HepG2 (cell line): ENCODE measurements around the gene ACTR6. TPM values are rescaled to one million over a fixed set of nuclear protein-coding genes. Genes with fewer than 3 reads are reported as not detected.
A peak's percentile ranks its signal among the peaks of the same experiment; 100 is the strongest.

Experiments
- CBX5 ChIP-seq: sonication (generic); formaldehyde crosslinking; IDR thresholded peaks from 2 replicates; pipeline ENCODE4 v1.4.0; 2020; ENCODE audit warnings: missing genetic modification reagents, borderline replicate concordance
- FLYWCH1 ChIP-seq: sonication (generic); formaldehyde crosslinking; IDR thresholded peaks from 2 replicates; pipeline ENCODE4 v1.8.1; 2023; ENCODE audit warnings: mild to moderate bottlenecking, missing genetic modification reagents
- FOSL2 ChIP-seq: sonication (generic); formaldehyde crosslinking; IDR thresholded peaks from 2 replicates; pipeline ENCODE4 v1.4.0; 2020; ENCODE audit warnings: missing genetic modification reagents
- GFI1 ChIP-seq: sonication (generic); formaldehyde crosslinking; IDR thresholded peaks from 2 replicates; pipeline ENCODE4 v1.5.0; 2020; ENCODE audit warnings: missing genetic modification reagents, mild to moderate bottlenecking, borderline replicate concordance
- HBP1 ChIP-seq: IDR thresholded peaks from 2 replicates; pipeline ENCODE4 v1.6.1; 2016; ENCODE audit warnings: low read depth, control low read depth
- HNRNPL ChIP-seq: fragments of 200-400 bp; formaldehyde crosslinking; IDR thresholded peaks from 2 replicates; pipeline ENCODE4 v1.6.1; 2017; ENCODE audit warnings: mild to moderate bottlenecking, low read depth, low read length
- MYC ChIP-seq: sonication (generic); formaldehyde crosslinking; IDR thresholded peaks from 2 replicates; pipeline ENCODE4 v1.9.0; 2021; ENCODE audit warnings: missing genetic modification reagents, borderline replicate concordance
- SIN3A ChIP-seq: IDR thresholded peaks from 2 replicates; pipeline ENCODE4 v1.6.1; 2011; ENCODE audit warnings: low read depth, mild to moderate bottlenecking, control low read depth, low read length, borderline replicate concordance
- TCF7L2 ChIP-seq: IDR thresholded peaks from 2 replicates; pipeline ENCODE4 v1.6.1; 2011; ENCODE audit warnings: mild to moderate bottlenecking, low read depth, low read length, moderate library complexity
- YY1 ChIP-seq: IDR thresholded peaks from 2 replicates; pipeline ENCODE4 v1.6.1; 2011; ENCODE audit warnings: low read length, low read depth, moderate library complexity, mild to moderate bottlenecking; ENCODE audit not compliant: insufficient read depth, insufficient replicate concordance
- ZBTB49 ChIP-seq: sonication (generic); formaldehyde crosslinking; IDR thresholded peaks from 2 replicates; pipeline ENCODE4 v1.4.0; 2020; ENCODE audit warnings: missing genetic modification reagents, borderline replicate concordance
- ZNF124 ChIP-seq: sonication (generic); formaldehyde crosslinking; IDR thresholded peaks from 2 replicates; pipeline ENCODE4 v1.4.0; 2020; ENCODE audit warnings: missing genetic modification reagents
- ZNF496 ChIP-seq: sonication (generic); formaldehyde crosslinking; IDR thresholded peaks from 2 replicates; pipeline ENCODE4 v1.8.1; 2023; ENCODE audit warnings: mild to moderate bottlenecking, moderate library complexity, missing genetic modification reagents; ENCODE audit not compliant: insufficient replicate concordance
- ZSCAN31 ChIP-seq: sonication (generic); formaldehyde crosslinking; IDR thresholded peaks from 2 replicates; pipeline ENCODE4 v1.5.0; 2020; ENCODE audit warnings: low read depth, mild to moderate bottlenecking, missing genetic modification reagents
- polyA plus RNA-seq, 8 experiments: library from polyadenylated mRNA; depleted of rRNA in 3 of 8; stranded (reverse) in 7 of 8; unstranded in 1 of 8; fragments of >200 nt; fragmentation: Illumina TruSeq in 4 of 8; extraction: Trizol in 4 of 8; gene quantifications; 2 replicates each; pipeline versions ENCODE4 v1.2.1 to v1.2.3, GENCODE V29; 2011 to 2016; ENCODE audit warnings: low read depth in 4 of 8, missing spikeins in 1 of 8, mixed read lengths in 1 of 8; ENCODE audit not compliant: insufficient read depth in 1 of 8
- total RNA-seq, 5 experiments: library from RNA; depleted of rRNA; stranded (reverse); fragments of >200 nt; fragmentation: Illumina TruSeq; extraction: Trizol; gene quantifications; 2 replicates each; pipeline ENCODE4 v1.2.3, GENCODE V29; 2016; ENCODE audit warnings: low read depth in 1 of 5
- TF ChIP-seq, protein P1 (sequence below): sonication (generic); formaldehyde crosslinking; IDR thresholded peaks from 2 replicates; pipeline ENCODE4 v1.9.0; 2022; ENCODE audit warnings: missing genetic modification reagents, mild to moderate bottlenecking, borderline replicate concordance
- TF ChIP-seq, protein P2 (sequence below), 2 experiments: sonication (generic) in 1 of 2; formaldehyde crosslinking in 1 of 2; IDR thresholded peaks; 2 replicates each; pipeline versions ENCODE4 v1.4.0 to v1.6.1; 2018 to 2020; ENCODE audit warnings: missing genetic modification reagents in 2 of 2, borderline replicate concordance in 1 of 2, low read depth in 1 of 2, mild to moderate bottlenecking in 1 of 2, missing biosample characterization in 1 of 2
- TF ChIP-seq, protein P3 (sequence below): sonication (generic); formaldehyde crosslinking; IDR thresholded peaks from 2 replicates; pipeline ENCODE4 v1.4.0; 2020; ENCODE audit warnings: mild to moderate bottlenecking, missing genetic modification reagents
- TF ChIP-seq, protein P4 (sequence below): sonication (generic); formaldehyde crosslinking; IDR thresholded peaks from 2 replicates; pipeline ENCODE4 v1.4.0; 2020; ENCODE audit warnings: missing genetic modification reagents, borderline replicate concordance

ACTR6 gene
- total and polyA plus RNA-seq, 2 of the 13 experiments (the other 11 are each of a cell fraction or from before 2014, with no cell fraction given), result 12.9 to 22.4 TPM

GRCh38 chr12:100199347-100200149 is 1.1 kb upstream of the ACTR6 start (continued):
- 0 out of 2 replicates have a peak, but pooled peaks have one; percentile 51 for TF ChIP-seq HBP1
- TF ChIP-seq HNRNPL, result no peak
- TF ChIP-seq YY1, result peak; percentile 69
- TF ChIP-seq GFI1 (CRISPR knock-in tag), result no peak; the same call in 1 of the 2 replicates
- TF ChIP-seq TCF7L2, result no peak
- 0 out of 2 replicates have a peak, but pooled peaks have one; percentile 53 for TF ChIP-seq FLYWCH1 (CRISPR knock-in tag)
- TF ChIP-seq ZBTB49 (CRISPR knock-in tag), result no peak
- peak; percentile 64; the same call in 1 of the 2 replicates for TF ChIP-seq MYC (CRISPR knock-in tag)
- TF ChIP-seq ZNF124 (CRISPR knock-in tag), result no peak
- TF ChIP-seq, protein P1, sequence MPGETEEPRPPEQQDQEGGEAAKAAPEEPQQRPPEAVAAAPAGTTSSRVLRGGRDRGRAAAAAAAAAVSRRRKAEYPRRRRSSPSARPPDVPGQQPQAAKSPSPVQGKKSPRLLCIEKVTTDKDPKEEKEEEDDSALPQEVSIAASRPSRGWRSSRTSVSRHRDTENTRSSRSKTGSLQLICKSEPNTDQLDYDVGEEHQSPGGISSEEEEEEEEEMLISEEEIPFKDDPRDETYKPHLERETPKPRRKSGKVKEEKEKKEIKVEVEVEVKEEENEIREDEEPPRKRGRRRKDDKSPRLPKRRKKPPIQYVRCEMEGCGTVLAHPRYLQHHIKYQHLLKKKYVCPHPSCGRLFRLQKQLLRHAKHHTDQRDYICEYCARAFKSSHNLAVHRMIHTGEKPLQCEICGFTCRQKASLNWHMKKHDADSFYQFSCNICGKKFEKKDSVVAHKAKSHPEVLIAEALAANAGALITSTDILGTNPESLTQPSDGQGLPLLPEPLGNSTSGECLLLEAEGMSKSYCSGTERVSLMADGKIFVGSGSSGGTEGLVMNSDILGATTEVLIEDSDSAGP, result peak; percentile 70; the same call in 1 of the 2 replicates
- TF ChIP-seq, protein P2, sequence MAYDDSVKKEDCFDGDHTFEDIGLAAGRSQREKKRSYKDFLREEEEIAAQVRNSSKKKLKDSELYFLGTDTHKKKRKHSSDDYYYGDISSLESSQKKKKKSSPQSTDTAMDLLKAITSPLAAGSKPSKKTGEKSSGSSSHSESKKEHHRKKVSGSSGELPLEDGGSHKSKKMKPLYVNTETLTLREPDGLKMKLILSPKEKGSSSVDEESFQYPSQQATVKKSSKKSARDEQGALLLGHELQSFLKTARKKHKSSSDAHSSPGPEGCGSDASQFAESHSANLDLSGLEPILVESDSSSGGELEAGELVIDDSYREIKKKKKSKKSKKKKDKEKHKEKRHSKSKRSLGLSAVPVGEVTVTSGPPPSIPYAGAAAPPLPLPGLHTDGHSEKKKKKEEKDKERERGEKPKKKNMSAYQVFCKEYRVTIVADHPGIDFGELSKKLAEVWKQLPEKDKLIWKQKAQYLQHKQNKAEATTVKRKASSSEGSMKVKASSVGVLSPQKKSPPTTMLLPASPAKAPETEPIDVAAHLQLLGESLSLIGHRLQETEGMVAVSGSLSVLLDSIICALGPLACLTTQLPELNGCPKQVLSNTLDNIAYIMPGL (CRISPR knock-in tag; IDR thresholded peaks at IDR 0.05; ENCODE audit: borderline replicate concordance in 1 of 2, low read depth in 1 of 2), result peak in 1 of 2 experiments; percentile 68; a peak in 3 of 4 replicates
- no peak for TF ChIP-seq SIN3A
- TF ChIP-seq ZNF496 (CRISPR knock-in tag), result no peak
- TF ChIP-seq, protein P3, sequence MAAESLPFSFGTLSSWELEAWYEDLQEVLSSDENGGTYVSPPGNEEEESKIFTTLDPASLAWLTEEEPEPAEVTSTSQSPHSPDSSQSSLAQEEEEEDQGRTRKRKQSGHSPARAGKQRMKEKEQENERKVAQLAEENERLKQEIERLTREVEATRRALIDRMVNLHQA (CRISPR knock-in tag), result no peak
- TF ChIP-seq, protein P4, sequence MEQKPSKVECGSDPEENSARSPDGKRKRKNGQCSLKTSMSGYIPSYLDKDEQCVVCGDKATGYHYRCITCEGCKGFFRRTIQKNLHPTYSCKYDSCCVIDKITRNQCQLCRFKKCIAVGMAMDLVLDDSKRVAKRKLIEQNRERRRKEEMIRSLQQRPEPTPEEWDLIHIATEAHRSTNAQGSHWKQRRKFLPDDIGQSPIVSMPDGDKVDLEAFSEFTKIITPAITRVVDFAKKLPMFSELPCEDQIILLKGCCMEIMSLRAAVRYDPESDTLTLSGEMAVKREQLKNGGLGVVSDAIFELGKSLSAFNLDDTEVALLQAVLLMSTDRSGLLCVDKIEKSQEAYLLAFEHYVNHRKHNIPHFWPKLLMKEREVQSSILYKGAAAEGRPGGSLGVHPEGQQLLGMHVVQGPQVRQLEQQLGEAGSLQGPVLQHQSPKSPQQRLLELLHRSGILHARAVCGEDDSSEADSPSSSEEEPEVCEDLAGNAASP (CRISPR knock-in tag), result no peak
- peak; percentile 43; the same call in 1 of the 2 replicates for TF ChIP-seq CBX5 (CRISPR knock-in tag)
- peak; percentile 40; the same call in 1 of the 2 replicates for TF ChIP-seq ZSCAN31 (CRISPR knock-in tag)
- TF ChIP-seq FOSL2 (CRISPR knock-in tag), result no peak
